Fibroblast of the aortic adventitia (primary cell): ENCODE results near the gene CLEC16A. TPM values are rescaled to one million over a fixed set of nuclear protein-coding genes. Genes with fewer than 3 reads are reported as not detected.

Source experiments
- DNase-seq: peaks from one replicate; pipeline ENCODE4 v3.0.0-alpha.2; 2010; ENCODE audit warnings: low read depth
- H3K4me3 ChIP-seq: 2 replicates; pipeline ENCODE4 v1.5.1; 2011; ENCODE audit warnings: low read depth, mild to moderate bottlenecking, control low read depth, low read length, moderate library complexity
- total RNA-seq: library from RNA; depleted of rRNA; stranded (reverse); fragments of >200 nt; gene quantifications from 2 replicates; pipeline ENCODE4 v1.2.3, GENCODE V29; 2012; ENCODE audit warnings: low replicate concordance
- TF ChIP-seq, protein P1 (sequence below): IDR thresholded peaks from 2 replicates; pipeline ENCODE4 v1.5.1; 2011; ENCODE audit warnings: mild to moderate bottlenecking, low read length, control low read depth, inconsistent platforms; ENCODE audit not compliant: insufficient read depth

The CLEC16A gene
- total RNA-seq, 1 donor = 16.3 TPM

GRCh38 chr16:11165894-11166665 is 221.7 kb downstream of the CLEC16A start:
- H3K4me3 ChIP-seq = no peak overlapping the region
- TF ChIP-seq, protein P1, sequence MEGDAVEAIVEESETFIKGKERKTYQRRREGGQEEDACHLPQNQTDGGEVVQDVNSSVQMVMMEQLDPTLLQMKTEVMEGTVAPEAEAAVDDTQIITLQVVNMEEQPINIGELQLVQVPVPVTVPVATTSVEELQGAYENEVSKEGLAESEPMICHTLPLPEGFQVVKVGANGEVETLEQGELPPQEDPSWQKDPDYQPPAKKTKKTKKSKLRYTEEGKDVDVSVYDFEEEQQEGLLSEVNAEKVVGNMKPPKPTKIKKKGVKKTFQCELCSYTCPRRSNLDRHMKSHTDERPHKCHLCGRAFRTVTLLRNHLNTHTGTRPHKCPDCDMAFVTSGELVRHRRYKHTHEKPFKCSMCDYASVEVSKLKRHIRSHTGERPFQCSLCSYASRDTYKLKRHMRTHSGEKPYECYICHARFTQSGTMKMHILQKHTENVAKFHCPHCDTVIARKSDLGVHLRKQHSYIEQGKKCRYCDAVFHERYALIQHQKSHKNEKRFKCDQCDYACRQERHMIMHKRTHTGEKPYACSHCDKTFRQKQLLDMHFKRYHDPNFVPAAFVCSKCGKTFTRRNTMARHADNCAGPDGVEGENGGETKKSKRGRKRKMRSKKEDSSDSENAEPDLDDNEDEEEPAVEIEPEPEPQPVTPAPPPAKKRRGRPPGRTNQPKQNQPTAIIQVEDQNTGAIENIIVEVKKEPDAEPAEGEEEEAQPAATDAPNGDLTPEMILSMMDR = no peak
- no peak for DNase-seq

DNA sequence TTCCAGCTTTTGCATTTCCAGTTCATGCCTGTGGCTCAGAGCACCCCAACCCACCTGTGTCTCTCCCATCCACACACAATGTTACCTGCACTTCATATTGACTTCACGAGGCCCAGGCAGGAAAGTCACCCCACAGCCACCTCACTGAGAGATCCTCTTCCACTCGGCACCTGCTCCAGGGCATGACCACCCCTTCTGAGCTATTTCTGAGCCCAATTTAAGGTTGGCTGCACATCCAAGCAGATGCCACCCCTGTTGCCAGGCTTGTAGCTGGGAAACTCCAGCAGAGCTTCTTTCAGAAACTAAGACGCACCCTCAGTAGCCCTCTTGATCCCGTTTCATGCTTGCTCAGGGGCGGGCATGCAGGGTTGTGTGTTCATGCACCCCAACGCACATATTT is 223.2 kb downstream of the CLEC16A start:
- H3K4me3 ChIP-seq = no peak overlapping the region
- TF ChIP-seq, protein P1 = no peak
- no peak for DNase-seq

- TF ChIP-seq, protein P1 = no peak
- peak; percentile 30 for DNase-seq
- H3K4me3 ChIP-seq = no peak overlapping the region
Observed at GRCh38 chr16:11168386-11169051, 224.2 kb downstream of the CLEC16A start.

DNA sequence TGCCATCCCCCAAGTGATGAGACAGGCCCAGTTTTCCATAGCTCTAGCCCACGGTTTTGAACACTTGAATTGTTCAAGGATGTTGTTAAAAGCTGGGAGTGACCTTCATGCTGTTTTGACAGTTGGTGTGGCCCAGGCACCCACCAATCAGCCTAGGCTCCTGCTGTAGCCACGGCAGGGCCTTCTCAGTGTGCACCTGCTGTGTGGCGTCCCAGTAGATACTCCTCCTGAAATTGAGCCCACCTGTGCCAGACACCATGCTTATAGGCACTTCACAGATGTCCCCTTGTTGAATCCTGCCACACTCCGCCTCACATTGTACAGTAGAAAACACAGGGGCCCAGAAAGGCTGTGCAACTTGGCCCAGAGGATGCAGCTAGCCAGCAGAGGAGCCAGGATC is 225.3 kb downstream of the CLEC16A start:
- no peak for DNase-seq
- H3K4me3 ChIP-seq = no peak overlapping the region

GRCh38 chr16:11170201-11170600 is 225.8 kb downstream of the CLEC16A start:
- TF ChIP-seq, protein P1 = no peak
- no peak overlapping the region for H3K4me3 ChIP-seq
- no peak for DNase-seq

More for the DNA sequence above, 225.3 kb downstream of the CLEC16A start:
- TF ChIP-seq, protein P1 = no peak

DNA sequence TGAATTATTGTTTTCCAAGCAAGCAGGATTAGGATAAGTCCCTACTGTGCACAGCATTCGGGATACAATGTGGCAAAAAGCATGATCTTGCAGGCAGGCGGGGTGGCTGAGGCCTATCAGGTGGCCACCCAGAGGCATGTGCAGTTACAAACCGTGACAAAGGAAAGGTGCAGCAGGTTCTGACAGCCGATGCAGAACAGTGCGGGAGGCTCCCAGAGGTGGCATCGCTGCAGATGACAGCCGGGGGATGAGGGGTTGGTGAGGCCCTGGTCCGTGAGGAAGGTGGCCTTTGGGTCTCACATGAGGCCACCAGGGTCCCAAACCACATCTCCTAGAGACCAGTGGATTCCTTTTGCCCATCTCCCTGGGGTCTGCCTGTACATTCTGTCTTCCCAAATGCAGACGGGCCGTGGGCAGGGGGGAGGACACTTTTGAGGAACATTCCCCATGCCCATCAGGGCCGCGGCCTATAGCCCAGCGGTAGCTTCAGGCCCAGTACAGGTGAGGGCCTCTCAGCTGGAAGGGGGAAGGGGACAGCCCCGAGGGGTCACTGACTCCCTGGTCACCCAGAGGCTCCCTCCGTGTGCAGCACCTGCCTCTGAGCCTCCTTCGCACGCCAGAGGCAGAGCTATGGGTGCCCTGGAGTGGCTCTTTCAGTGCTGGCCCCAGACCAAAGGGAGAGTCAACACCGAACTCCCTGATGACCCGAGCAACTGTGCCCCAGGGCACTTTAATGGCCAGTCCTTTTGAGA is 226.5 kb downstream of the CLEC16A start:
- H3K4me3 ChIP-seq = no peak overlapping the region
- TF ChIP-seq, protein P1 = no peak
- no peak for DNase-seq
